Activated CD4-positive, alpha-beta T cell treated with anti-CD3 and anti-CD28 coated beads, Interleukin-2, amount 50 U/mL, for 24 hours (primary cell): Measurements from ENCODE around the gene CISH.

Source experiments
- DNase-seq, 2 donors: peaks; one replicate each; pipeline ENCODE4 v3.0.0-alpha.2; 2020; ENCODE audit warnings: low read depth in 1 of 2, low spot score in 1 of 2

The CISH gene

DNA sequence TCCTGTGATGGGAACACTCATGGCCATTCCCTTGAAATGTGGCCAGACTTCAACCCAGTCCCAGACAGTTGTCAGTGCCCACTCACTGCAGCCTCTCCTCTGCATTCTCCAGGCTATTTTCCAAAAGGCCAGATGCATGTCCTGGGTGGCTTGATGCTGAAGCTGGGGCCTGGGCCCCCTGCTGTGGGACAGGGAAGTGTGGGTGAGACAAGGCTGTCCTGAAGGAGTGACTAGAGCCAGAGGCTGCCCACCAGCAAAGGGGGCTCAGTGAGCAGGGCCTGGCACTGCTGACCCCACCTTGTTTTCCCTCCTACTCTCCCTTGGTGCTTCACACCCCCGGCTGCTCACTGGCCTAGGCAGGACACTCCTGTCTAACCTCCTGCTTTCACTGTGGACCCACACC lies 11.9 kb downstream of the CISH start:
- no peak for DNase-seq

GRCh38 chr3:50599115-50599715 lies 12.4 kb downstream of the CISH start:
- DNase-seq = no peak

- DNase-seq = no peak
Observed at GRCh38 chr3:50594253-50594785, 17.3 kb downstream of the CISH start.

- no peak for DNase-seq
Observed at GRCh38 chr3:50592568-50592967, 19.0 kb downstream of the CISH start.

GRCh38 chr3:50591196-50591741 lies 20.3 kb downstream of the CISH start:
- peak in 1 of 2 donors; percentile 38 for DNase-seq

DNA sequence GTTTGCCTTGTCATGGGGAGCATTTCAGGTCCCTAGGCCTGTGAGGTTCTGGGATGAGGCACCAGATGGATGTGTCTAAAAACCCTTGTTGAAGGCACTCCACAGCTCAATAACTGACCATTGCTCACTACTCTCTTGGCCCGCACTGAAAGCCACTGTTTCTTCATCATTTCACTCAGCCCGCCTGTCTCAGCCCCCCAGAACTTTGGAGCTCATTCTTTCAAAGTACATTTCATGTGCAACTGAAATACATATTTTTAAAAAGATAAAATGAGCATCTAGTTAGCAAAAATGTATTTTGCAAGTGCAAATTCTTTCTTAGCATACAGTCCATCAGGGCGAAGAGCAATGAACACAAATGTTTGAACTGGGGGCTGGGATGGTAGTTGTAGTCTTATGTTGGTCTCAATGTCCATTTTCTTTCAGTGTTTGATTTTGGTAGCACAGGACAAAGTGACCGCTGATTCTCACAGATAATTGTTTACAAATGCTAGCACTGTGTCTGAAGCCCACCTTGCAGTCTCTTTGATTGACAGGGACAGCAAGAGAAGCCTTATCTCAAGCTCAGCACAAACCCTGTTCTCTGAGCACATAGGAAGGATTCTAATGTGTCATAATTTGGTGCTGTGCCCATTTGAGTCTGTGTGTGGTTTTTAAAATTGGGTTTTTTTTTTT lies 22.7 kb downstream of the CISH start:
- no peak for DNase-seq

DNA sequence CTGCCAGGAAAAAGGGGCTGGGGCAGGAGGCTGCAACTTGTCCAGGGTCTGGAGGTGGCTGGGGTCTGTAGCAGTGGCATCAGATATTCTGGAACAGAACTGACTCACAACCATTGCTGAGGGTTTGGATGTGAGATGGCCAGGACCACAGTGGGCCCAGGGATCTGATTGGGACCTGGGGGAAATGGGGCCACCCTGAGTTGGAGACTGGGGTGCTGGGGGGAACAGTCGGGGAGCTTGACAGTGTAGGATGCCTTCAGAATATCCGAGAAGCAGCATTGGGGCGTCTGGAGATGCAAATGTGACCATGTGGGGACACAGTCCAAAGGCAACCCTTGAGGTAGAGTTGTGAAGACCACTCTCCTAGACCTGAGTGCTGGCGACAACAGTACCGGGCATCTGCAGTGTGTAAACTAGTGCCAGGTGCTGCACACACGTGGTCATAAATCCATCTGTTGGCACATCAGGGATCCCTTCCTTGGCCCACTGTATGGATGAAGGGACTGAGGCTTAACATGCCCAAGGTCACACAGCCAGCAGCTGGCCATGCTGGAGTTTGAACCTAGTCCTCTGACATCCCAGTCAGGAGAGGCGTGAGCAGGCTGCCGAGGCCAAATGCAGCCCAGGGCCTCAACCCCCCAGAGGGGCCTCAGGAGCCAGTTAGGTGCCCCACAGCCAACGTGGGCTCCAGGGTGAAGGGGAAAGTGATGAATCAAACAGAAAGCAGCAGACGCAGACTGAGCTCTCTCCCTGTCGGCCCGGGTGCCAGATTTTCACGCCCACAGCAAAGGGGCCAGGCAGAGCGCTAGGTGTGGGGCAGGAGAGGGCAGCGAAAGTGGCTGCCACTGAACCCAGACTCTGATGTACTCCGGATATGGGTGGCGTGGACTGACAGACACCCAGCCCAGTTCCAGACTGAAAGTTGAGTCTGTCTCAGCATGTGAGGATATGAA lies 23.5 kb downstream of the CISH start:
- peak; percentile 62 to 82 for DNase-seq

DNA sequence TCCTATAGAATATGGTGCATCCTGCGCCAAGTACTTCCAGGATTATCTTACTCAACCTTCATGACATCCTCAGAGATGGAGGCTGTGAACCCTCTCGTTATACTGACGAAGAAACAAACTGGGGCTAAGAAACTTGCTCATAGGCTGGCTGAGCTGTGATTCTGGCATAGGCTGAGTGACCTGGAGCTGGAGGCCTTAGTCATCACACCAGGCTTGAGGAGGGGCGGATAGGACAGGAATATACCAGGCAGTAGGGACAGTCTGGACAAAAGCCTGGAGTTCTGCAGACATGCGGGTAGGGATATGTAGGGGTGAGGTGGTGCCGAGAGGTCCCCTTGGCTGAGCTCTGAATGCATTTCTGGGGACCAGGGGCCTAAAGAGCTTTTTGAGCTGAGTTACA lies 24.2 kb downstream of the CISH start:
- no peak for DNase-seq

DNA sequence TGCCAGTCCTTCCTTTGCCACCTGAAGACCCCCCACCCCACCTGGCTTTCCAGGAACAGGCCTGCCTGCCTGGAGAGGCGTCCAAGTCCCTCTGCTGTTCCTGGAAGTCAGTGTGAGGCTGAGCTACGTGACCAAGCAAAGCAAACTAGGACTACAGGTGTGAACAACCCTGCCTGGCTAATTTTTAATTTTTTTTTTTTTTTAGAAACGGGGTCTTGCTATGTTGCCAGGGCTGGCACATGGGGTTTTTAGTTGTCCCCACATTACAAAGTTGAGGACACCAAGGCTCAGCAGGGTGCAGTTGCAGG lies 24.9 kb downstream of the CISH start:
- no peak for DNase-seq

GRCh38 chr3:50585919-50586762 lies 25.4 kb downstream of the CISH start:
- no peak for DNase-seq

- DNase-seq = no peak
Observed at GRCh38 chr3:50584391-50584790, 27.2 kb downstream of the CISH start.

DNA sequence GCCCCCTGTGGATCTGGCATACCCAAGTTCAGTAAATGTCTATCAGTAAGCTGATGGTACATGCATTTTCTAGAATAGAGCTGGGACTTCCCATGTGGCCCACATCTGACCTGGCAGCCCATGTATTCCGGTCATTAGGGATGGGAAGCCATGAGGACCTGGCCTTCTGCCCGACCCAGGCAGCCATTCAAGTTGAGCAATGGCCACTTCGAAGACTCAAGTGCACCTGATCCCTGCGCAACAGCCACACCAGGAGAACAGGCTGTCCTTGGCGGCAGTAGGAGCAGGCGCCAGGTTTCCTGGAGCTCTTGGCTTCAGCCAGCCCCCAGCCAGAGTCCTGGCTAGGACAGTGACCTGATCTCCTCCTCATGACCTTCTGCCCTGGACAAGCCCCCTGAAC lies 27.7 kb downstream of the CISH start:
- no peak for DNase-seq

DNA sequence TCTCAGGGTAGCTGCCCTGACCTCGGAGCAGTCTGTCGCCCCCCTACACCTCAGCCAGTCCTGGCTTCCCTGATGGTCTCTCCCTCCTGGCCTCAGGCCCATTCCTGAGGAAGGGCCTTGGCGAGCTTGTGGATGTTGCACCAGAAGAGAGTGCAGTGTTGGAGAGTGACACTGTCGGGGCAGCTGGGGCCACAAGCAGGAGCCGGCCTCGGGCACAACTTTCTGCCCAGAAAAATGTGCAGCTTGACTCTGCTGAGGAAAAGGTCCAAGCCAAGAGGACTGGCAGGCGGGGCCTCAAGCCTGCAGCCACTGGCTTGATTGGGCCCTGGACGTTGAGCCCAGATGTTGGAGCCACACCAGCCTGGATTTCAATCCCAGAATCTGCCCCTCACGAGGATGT lies 29.5 kb downstream of the CISH start:
- no peak for DNase-seq

- no peak for DNase-seq
Observed at GRCh38 chr3:50581459-50581842, 30.1 kb downstream of the CISH start.

DNA sequence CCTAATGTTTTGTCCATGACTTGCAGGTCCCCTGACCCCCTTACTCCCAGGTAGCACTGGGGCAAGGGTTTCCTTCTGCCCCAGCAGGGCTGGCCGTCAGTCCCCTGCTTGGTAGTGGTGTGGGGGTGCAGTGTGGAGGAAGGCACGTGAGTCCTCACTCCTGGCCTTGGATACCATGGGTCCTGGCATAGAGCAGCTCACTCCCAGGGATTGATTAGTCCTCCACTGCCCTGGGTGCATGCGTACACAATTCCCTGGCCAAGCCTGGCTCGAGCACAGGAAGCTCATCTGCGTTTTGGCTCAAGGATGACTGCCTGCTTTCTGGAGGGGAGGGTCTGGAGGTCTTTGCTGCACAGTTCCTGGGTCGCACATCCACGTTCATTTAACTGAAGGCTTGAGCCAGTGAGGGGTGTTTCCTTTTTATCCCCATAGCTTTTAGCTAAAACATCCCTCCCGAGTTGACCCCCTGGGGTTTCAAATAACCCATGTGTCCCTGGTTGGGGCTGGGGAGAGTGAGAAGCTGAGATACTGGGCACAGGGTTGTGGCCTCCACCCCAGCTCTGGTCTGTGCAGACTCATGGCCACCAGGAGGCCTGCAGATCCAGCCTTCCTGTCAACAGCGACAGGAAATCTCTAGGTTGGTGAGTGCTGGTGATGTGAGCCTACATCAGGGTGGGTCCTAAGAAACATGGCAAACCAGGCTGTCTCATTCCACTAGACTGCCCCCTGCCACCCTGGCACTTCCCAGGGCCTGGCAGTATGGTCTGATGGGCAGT lies 30.7 kb downstream of the CISH start:
- DNase-seq = no peak

DNA sequence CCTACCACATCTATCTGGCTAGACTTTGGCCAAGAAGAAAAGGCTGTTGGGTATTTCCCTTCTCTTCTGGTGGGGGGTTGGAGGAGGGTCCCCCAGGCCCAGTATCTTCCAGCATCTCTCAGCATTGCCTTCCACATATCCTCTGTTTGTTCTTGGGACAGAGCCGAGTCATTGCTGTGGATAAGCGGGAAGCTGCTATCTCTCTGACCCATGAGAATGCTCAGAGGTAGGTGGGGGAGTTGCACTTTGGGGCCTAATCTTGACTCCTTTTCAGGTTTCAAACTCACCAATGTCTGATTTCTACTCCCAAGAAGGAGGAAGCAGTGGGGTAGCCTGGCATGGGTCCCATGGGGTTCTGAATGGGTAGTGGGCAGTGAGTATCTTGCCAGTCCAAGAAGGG lies 34.2 kb downstream of the CISH start:
- no peak for DNase-seq

GRCh38 chr3:50575372-50575771 lies 36.2 kb downstream of the CISH start:
- DNase-seq = no peak

DNA sequence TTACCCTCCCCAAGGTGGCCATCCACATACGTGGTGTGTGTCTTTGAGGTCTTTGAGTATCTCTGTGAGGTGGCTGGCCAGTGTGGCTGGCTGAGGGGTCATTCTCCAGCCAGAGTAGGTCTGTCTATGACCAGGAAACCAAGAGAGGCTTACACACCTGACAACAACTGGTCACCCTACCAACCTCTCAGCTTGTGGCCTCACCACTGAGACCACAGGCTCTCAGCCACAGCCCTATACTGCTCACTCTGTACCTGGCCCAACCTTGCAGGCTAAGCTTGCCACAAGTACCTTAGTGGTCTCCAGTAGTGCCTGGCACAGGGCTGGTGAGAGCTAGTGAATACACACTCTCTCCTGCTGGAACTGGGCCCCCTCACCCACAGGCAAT lies 37.1 kb downstream of the CISH start:
- no peak for DNase-seq

DNA sequence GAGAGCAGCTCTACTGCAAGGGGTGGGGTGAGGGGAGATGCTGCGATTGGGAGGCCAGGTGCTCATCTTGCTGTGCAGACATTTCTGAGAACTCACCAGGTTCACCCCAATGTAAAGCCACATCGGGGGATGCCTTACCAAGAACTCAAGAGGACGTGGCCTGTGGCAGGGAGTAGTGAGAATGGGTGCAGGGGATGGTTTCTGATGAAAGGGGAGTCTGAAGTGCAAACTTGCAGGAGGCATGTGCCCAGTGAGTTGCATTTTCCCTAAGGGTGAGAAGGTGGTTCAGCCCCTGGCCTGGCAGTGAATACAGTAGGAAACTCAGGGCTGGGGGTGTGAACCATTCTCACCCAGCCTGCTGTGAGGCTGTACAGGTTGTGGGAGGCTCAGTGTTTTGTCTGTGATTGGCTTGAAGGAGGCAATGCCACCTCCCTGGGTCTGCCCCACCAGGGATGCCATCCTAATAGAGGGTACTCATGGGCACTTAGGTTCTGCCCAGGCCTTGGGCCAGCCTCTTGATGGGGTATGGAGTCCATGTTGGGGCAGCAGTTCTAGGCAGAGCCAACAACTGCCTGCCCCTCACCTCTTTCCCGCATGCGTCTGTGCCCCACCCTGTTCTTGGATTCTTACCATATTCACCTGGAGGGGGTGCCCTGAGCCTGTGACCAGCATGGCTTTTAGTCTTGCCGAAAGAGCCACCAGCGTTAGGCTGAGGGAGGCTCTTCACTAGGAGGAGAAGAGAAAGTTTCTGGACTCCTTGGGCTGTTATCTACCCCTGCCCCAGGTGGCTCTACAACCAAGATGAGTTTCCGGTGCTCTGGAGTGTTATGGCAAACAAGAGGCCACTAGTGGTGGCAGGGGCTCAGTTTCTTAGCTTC lies 37.8 kb downstream of the CISH start:
- peak; percentile 44 to 71 for DNase-seq
